ENCODE data around the gene TSPAN9. TPM values are rescaled to one million over a fixed set of nuclear protein-coding genes. Genes with fewer than 3 reads are reported as not detected.

The TSPAN9 gene
- total RNA-seq, 1 experiment from 2014 or later = 35.5 TPM

DNA sequence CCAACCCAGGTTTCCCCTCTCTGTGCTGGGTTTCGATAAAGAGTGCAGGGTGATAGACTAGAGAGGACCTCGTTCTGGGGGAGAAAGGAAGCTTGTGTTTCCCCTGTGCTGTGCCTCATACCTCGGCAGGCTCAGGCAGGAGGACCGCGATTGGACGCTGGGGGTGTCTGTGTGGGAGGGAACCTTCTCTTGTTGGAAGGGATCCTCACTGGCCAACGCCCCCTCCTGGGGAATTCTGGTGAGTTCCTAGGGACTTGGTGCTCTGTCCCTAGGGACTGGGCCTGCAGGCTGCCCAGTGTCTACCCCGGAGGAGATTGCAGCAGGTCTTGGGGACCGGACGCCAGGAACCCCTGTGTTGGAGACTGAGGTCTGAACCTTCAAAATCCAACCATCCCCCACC is 256.4 kb downstream of the TSPAN9 start:
- DNase-seq (ENCODE audit: low spot score) = peak; percentile 49
- Histone ChIP-seq H3K4me3 (ENCODE audit: low read depth, low read length, poor library complexity, severe bottlenecking) (no peak overlapping the region), H3K9me3 (ENCODE audit: low read depth, low read length, poor library complexity, severe bottlenecking) (no peaks in the 10 kb centered on the region), H3K27me3 (replicated peaks; ENCODE audit: insufficient read depth, low read depth, low read length, poor library complexity) (no peaks in the 10 kb centered on the region), H3K27ac (ENCODE audit: low read depth, low read length, poor library complexity, severe bottlenecking) (no peak overlapping the region), H3K4me1 (ENCODE audit: insufficient read depth, low read length, poor library complexity, severe bottlenecking) (no peaks in the 10 kb centered on the region), H3K36me3 (ENCODE audit: insufficient read depth, low read length, poor library complexity, severe bottlenecking) (no peaks in the 10 kb centered on the region)
- TF ChIP-seq, protein P1, sequence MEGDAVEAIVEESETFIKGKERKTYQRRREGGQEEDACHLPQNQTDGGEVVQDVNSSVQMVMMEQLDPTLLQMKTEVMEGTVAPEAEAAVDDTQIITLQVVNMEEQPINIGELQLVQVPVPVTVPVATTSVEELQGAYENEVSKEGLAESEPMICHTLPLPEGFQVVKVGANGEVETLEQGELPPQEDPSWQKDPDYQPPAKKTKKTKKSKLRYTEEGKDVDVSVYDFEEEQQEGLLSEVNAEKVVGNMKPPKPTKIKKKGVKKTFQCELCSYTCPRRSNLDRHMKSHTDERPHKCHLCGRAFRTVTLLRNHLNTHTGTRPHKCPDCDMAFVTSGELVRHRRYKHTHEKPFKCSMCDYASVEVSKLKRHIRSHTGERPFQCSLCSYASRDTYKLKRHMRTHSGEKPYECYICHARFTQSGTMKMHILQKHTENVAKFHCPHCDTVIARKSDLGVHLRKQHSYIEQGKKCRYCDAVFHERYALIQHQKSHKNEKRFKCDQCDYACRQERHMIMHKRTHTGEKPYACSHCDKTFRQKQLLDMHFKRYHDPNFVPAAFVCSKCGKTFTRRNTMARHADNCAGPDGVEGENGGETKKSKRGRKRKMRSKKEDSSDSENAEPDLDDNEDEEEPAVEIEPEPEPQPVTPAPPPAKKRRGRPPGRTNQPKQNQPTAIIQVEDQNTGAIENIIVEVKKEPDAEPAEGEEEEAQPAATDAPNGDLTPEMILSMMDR (conservative IDR thresholded peaks at IDR 0.05; ENCODE audit: low read depth, low read length) = no peak
- TF ChIP-seq EZH2 (IDR thresholded peaks at IDR 0.05; ENCODE audit: borderline replicate concordance, low read depth, low read length, poor library complexity, severe bottlenecking) = no peak
- BruUV-seq (replicated peaks) = no TSS peak
- POLR2A ChIA-PET (ENCODE audit: low non-redundant PET) = no interaction called here
- intact Hi-C loops (cut with micrococcal nuclease; ENCODE audit: unreplicated experiment) = no loop called here
- CTCF ChIA-PET = no interaction called here

DNA sequence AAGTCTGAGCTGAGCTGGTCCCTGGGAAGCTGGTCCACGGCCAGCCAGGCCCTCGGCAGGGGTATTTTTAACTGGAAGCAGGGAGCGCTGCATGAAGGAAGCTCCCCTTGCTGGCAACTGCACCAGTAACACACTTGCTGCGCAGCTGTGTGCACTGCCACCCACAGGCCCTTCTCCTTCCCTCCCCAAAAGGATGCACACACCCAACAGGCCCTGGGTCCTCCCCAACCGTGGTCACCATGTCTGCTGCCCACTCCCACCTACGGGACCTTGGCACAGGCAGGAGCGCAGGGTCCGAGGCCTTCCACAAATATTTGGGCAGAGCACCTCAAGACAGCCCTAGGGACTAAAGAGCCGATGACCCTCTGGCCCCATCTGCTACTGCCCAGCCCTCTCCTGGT is 256.8 kb downstream of the TSPAN9 start:
- no TSS peak for BruUV-seq (replicated peaks)
- Histone ChIP-seq H3K9me3 (ENCODE audit: low read depth, low read length, poor library complexity, severe bottlenecking) (no peaks in the 10 kb centered on the region), H3K27ac (ENCODE audit: low read depth, low read length, poor library complexity, severe bottlenecking) (no peak overlapping the region), H3K4me3 (ENCODE audit: low read depth, low read length, poor library complexity, severe bottlenecking) (no peak overlapping the region), H3K4me1 (ENCODE audit: insufficient read depth, low read length, poor library complexity, severe bottlenecking) (no peaks in the 10 kb centered on the region), H3K27me3 (replicated peaks; ENCODE audit: insufficient read depth, low read depth, low read length, poor library complexity) (no peaks in the 10 kb centered on the region), H3K36me3 (ENCODE audit: insufficient read depth, low read length, poor library complexity, severe bottlenecking) (no peaks in the 10 kb centered on the region)
- POLR2A ChIA-PET (ENCODE audit: low non-redundant PET) = no interaction called here
- intact Hi-C loops (cut with micrococcal nuclease; ENCODE audit: unreplicated experiment) = no loop called here
- CTCF ChIA-PET = no interaction called here
- TF ChIP-seq EZH2 (IDR thresholded peaks at IDR 0.05; ENCODE audit: borderline replicate concordance, low read depth, low read length, poor library complexity, severe bottlenecking) = no peak
- TF ChIP-seq, protein P1 (conservative IDR thresholded peaks at IDR 0.05; ENCODE audit: low read depth, low read length) = no peak
- no peak for DNase-seq (ENCODE audit: low spot score)

DNA sequence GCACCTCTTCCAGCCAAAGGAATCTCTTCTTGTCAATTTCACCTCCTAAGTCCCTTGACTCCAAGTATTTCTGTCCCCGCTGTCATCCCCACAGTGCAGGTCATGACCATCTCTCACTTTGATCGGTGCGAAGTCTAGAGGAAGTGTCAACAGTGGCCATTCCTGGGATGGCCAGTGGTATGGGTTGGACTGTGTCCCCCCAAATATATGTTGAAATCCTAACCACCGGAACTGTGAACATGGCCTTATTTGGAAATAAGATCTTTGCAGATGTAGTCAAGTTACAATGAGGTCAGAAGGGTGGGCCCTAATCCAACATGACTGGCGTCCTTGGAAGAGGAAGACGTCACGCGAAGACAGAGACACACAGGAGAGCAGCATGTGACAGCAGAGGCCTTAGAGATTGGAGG is 257.9 kb downstream of the TSPAN9 start:
- H3K9me3 ChIP-seq (ENCODE audit: low read depth, low read length, poor library complexity, severe bottlenecking) = no peaks in the 10 kb centered on the region
- ChIA-PET POLR2A (ENCODE audit: low non-redundant PET) (no interaction called here), CTCF (no interaction called here)
- TF ChIP-seq EZH2 (IDR thresholded peaks at IDR 0.05; ENCODE audit: borderline replicate concordance, low read depth, low read length, poor library complexity, severe bottlenecking) = no peak
- TF ChIP-seq, protein P1 (conservative IDR thresholded peaks at IDR 0.05; ENCODE audit: low read depth, low read length) = no peak
- intact Hi-C loops (cut with micrococcal nuclease; ENCODE audit: unreplicated experiment) = no loop called here
- H3K27me3 ChIP-seq (replicated peaks; ENCODE audit: insufficient read depth, low read depth, low read length, poor library complexity) = no peaks in the 10 kb centered on the region
- H3K4me3 ChIP-seq (ENCODE audit: low read depth, low read length, poor library complexity, severe bottlenecking) = no peak overlapping the region
- BruUV-seq (replicated peaks) = no TSS peak
- H3K27ac ChIP-seq (ENCODE audit: low read depth, low read length, poor library complexity, severe bottlenecking) = no peak overlapping the region
- H3K36me3 ChIP-seq (ENCODE audit: insufficient read depth, low read length, poor library complexity, severe bottlenecking) = no peaks in the 10 kb centered on the region
- no peaks in the 10 kb centered on the region for H3K4me1 ChIP-seq (ENCODE audit: insufficient read depth, low read length, poor library complexity, severe bottlenecking)
- DNase-seq (ENCODE audit: low spot score) = no peak

Other genes with a start within 250 kb of the TSPAN9 start
- 0.28 and 0.39 TPM in 2 replicates for gene NRIP2, start 242.3 kb upstream of the TSPAN9 start, total RNA-seq (2021)
- gene TEX52, start 220.3 kb upstream of the TSPAN9 start, total RNA-seq (2021) = 0.44 TPM in 1 of 2 replicates, not detected in the other
- 198 and 200 TPM in 2 replicates for gene FOXM1, start 200.2 kb upstream of the TSPAN9 start, total RNA-seq (2021)
- 71.7 and 79.9 TPM in 2 replicates for gene RHNO1, start 200.2 kb upstream of the TSPAN9 start, total RNA-seq (2021)
- 48.1 and 55.6 TPM in 2 replicates for gene TULP3, start 186.5 kb upstream of the TSPAN9 start, total RNA-seq (2021)
- 35.0 and 39.8 TPM in 2 replicates for gene TEAD4, start 118.0 kb upstream of the TSPAN9 start, total RNA-seq (2021)